Measurements from ENCODE around the gene ARL17B. TPM values are rescaled to one million over a fixed set of nuclear protein-coding genes. Genes with fewer than 3 reads are reported as not detected.
"Not testable (repeated sequence)": the region's sequence is repeated elsewhere in the genome, so short reads cannot be mapped to it uniquely, and the experiment has no call there.

The ARL17B gene
- total RNA-seq (10 to 100 TPM; 22.0 to 23.9 TPM), total RNA-seq (1.1 to 17.5 (median 3.9) reads per million in 172 experiments)
- 21.3 TPM for polyA plus RNA-seq (2013, experiment 1 of 2)
- polyA plus RNA-seq (2013, experiment 2 of 2), result 7.1 TPM

- intact Hi-C loops (cut with DNase I, micrococcal nuclease); H3K36me3 ChIP-seq (ENCODE audit: insufficient read depth, low read length); H3K9me3 Mint-ChIP-seq; POLR2A ChIA-PET; H3K4me1 ChIP-seq (ENCODE audit: insufficient read depth, low read length); H3K27ac ChIP-seq (ENCODE audit: low read depth in 1 of 2, low read length in 2 of 2); H3K4me1 Mint-ChIP-seq (ENCODE audit: low read depth); CTCF ChIA-PET; H3K27me3 ChIP-seq (ENCODE audit: control insufficient read depth in 1 of 2, insufficient read depth in 2 of 2, low read length in 2 of 2); H3K27me3 Mint-ChIP-seq; H3K9me3 ChIP-seq (ENCODE audit: control insufficient read depth in 1 of 2, insufficient read depth in 1 of 2, low read length in 2 of 2); H3K36me3 Mint-ChIP-seq (ENCODE audit: low read depth); H3K27ac Mint-ChIP-seq: not testable (repeated sequence)
- peak within 1 kb of the TSS; percentile 28 for H3K4me3 ChIP-seq (ENCODE audit: low read length)
- ATAC-seq (ENCODE audit: poor library complexity), result peak; percentile 88
- DNase-seq, result peak in 11 of 14 experiments; percentile 52 to 99 (median 68)
- peak within 1 kb of the TSS; percentile 69 for H3K4me3 Mint-ChIP-seq
Observed at GRCh38 chr17:46361755-46362154, at the start of gene ARL17B. Gene ARL17B, minus strand, starts transcription at chr17:46361766. Its CDS starts 3,369 bp downstream, at chr17:46358397.

GRCh38 chr17:46409864-46410263 lies 48.3 kb upstream of the ARL17B start:
- POLR2A ChIA-PET; CTCF ChIA-PET; H3K4me3 ChIP-seq (ENCODE audit: low read length); H3K27ac Mint-ChIP-seq; H3K4me1 Mint-ChIP-seq (ENCODE audit: low read depth); DNase-seq; H3K36me3 Mint-ChIP-seq (ENCODE audit: low read depth); ATAC-seq (ENCODE audit: poor library complexity); H3K27ac ChIP-seq (ENCODE audit: low read depth in 1 of 2, low read length in 2 of 2); H3K27me3 Mint-ChIP-seq; H3K36me3 ChIP-seq (ENCODE audit: insufficient read depth, low read length); H3K27me3 ChIP-seq (ENCODE audit: control insufficient read depth in 1 of 2, insufficient read depth in 2 of 2, low read length in 2 of 2); H3K9me3 ChIP-seq (ENCODE audit: control insufficient read depth in 1 of 2, insufficient read depth in 1 of 2, low read length in 2 of 2); H3K9me3 Mint-ChIP-seq; intact Hi-C loops (cut with DNase I, micrococcal nuclease); H3K4me1 ChIP-seq (ENCODE audit: insufficient read depth, low read length); H3K4me3 Mint-ChIP-seq: not testable (repeated sequence)

GRCh38 chr17:46407155-46407554 lies 45.6 kb upstream of the ARL17B start:
- H3K27ac ChIP-seq (ENCODE audit: low read depth in 1 of 2, low read length in 2 of 2); H3K9me3 Mint-ChIP-seq; POLR2A ChIA-PET; H3K27me3 Mint-ChIP-seq; ATAC-seq (ENCODE audit: poor library complexity); DNase-seq; H3K36me3 ChIP-seq (ENCODE audit: insufficient read depth, low read length); H3K27ac Mint-ChIP-seq; H3K4me3 ChIP-seq (ENCODE audit: low read length); H3K4me1 Mint-ChIP-seq (ENCODE audit: low read depth); H3K4me3 Mint-ChIP-seq; intact Hi-C loops (cut with DNase I, micrococcal nuclease); CTCF ChIA-PET; H3K9me3 ChIP-seq (ENCODE audit: control insufficient read depth in 1 of 2, insufficient read depth in 1 of 2, low read length in 2 of 2); H3K4me1 ChIP-seq (ENCODE audit: insufficient read depth, low read length); H3K27me3 ChIP-seq (ENCODE audit: control insufficient read depth in 1 of 2, insufficient read depth in 2 of 2, low read length in 2 of 2); H3K36me3 Mint-ChIP-seq (ENCODE audit: low read depth): not testable (repeated sequence)

GRCh38 chr17:46401033-46401787 lies 39.6 kb upstream of the ARL17B start:
- CTCF ChIA-PET; H3K27me3 ChIP-seq (ENCODE audit: control insufficient read depth in 1 of 2, insufficient read depth in 2 of 2, low read length in 2 of 2); intact Hi-C loops (cut with DNase I, micrococcal nuclease); H3K36me3 Mint-ChIP-seq (ENCODE audit: low read depth); H3K9me3 ChIP-seq (ENCODE audit: control insufficient read depth in 1 of 2, insufficient read depth in 1 of 2, low read length in 2 of 2); H3K4me1 Mint-ChIP-seq (ENCODE audit: low read depth); H3K4me1 ChIP-seq (ENCODE audit: insufficient read depth, low read length); H3K9me3 Mint-ChIP-seq; H3K27ac ChIP-seq (ENCODE audit: low read depth in 1 of 2, low read length in 2 of 2); DNase-seq; ATAC-seq (ENCODE audit: poor library complexity); H3K27ac Mint-ChIP-seq; H3K4me3 Mint-ChIP-seq; POLR2A ChIA-PET; H3K36me3 ChIP-seq (ENCODE audit: insufficient read depth, low read length); H3K27me3 Mint-ChIP-seq; H3K4me3 ChIP-seq (ENCODE audit: low read length): not testable (repeated sequence)

- H3K9me3 Mint-ChIP-seq; H3K27ac Mint-ChIP-seq; H3K36me3 Mint-ChIP-seq (ENCODE audit: low read depth); POLR2A ChIA-PET; H3K27ac ChIP-seq (ENCODE audit: low read depth in 1 of 2, low read length in 2 of 2); H3K36me3 ChIP-seq (ENCODE audit: insufficient read depth, low read length); H3K4me3 ChIP-seq (ENCODE audit: low read length); H3K4me3 Mint-ChIP-seq; H3K9me3 ChIP-seq (ENCODE audit: control insufficient read depth in 1 of 2, insufficient read depth in 1 of 2, low read length in 2 of 2); DNase-seq; H3K27me3 Mint-ChIP-seq; ATAC-seq (ENCODE audit: poor library complexity); CTCF ChIA-PET; H3K27me3 ChIP-seq (ENCODE audit: control insufficient read depth in 1 of 2, insufficient read depth in 2 of 2, low read length in 2 of 2); H3K4me1 ChIP-seq (ENCODE audit: insufficient read depth, low read length); intact Hi-C loops (cut with DNase I, micrococcal nuclease); H3K4me1 Mint-ChIP-seq (ENCODE audit: low read depth): not testable (repeated sequence)
Observed at GRCh38 chr17:46400543-46400942, 39.0 kb upstream of the ARL17B start.

GRCh38 chr17:46399993-46400392 lies 38.4 kb upstream of the ARL17B start:
- POLR2A ChIA-PET; intact Hi-C loops (cut with DNase I, micrococcal nuclease); H3K9me3 ChIP-seq (ENCODE audit: control insufficient read depth in 1 of 2, insufficient read depth in 1 of 2, low read length in 2 of 2); H3K4me1 Mint-ChIP-seq (ENCODE audit: low read depth); H3K4me1 ChIP-seq (ENCODE audit: insufficient read depth, low read length); CTCF ChIA-PET; H3K4me3 ChIP-seq (ENCODE audit: low read length); H3K36me3 ChIP-seq (ENCODE audit: insufficient read depth, low read length); H3K27me3 ChIP-seq (ENCODE audit: control insufficient read depth in 1 of 2, insufficient read depth in 2 of 2, low read length in 2 of 2); H3K27ac ChIP-seq (ENCODE audit: low read depth in 1 of 2, low read length in 2 of 2); ATAC-seq (ENCODE audit: poor library complexity); H3K36me3 Mint-ChIP-seq (ENCODE audit: low read depth); H3K27ac Mint-ChIP-seq; DNase-seq; H3K4me3 Mint-ChIP-seq; H3K27me3 Mint-ChIP-seq; H3K9me3 Mint-ChIP-seq: not testable (repeated sequence)

GRCh38 chr17:46396292-46396691 lies 34.7 kb upstream of the ARL17B start:
- H3K27ac Mint-ChIP-seq; POLR2A ChIA-PET; H3K36me3 ChIP-seq (ENCODE audit: insufficient read depth, low read length); H3K4me3 Mint-ChIP-seq; intact Hi-C loops (cut with DNase I, micrococcal nuclease); H3K4me1 Mint-ChIP-seq (ENCODE audit: low read depth); H3K36me3 Mint-ChIP-seq (ENCODE audit: low read depth); CTCF ChIA-PET; H3K9me3 Mint-ChIP-seq; H3K4me1 ChIP-seq (ENCODE audit: insufficient read depth, low read length); H3K27me3 ChIP-seq (ENCODE audit: control insufficient read depth in 1 of 2, insufficient read depth in 2 of 2, low read length in 2 of 2); H3K9me3 ChIP-seq (ENCODE audit: control insufficient read depth in 1 of 2, insufficient read depth in 1 of 2, low read length in 2 of 2); H3K4me3 ChIP-seq (ENCODE audit: low read length); ATAC-seq (ENCODE audit: poor library complexity); H3K27ac ChIP-seq (ENCODE audit: low read depth in 1 of 2, low read length in 2 of 2); H3K27me3 Mint-ChIP-seq: not testable (repeated sequence)
- peak in 1 of 14 experiments; percentile 1 for DNase-seq

Data from CD4-positive, alpha-beta T cell (primary cell).